ENCODE measurements around the gene CD14. TPM values are rescaled to one million over a fixed set of nuclear protein-coding genes. Genes with fewer than 3 reads are reported as not detected.

CD14 gene
- total RNA-seq, 1 experiment from 2014 or later = 0.63 TPM

DNA sequence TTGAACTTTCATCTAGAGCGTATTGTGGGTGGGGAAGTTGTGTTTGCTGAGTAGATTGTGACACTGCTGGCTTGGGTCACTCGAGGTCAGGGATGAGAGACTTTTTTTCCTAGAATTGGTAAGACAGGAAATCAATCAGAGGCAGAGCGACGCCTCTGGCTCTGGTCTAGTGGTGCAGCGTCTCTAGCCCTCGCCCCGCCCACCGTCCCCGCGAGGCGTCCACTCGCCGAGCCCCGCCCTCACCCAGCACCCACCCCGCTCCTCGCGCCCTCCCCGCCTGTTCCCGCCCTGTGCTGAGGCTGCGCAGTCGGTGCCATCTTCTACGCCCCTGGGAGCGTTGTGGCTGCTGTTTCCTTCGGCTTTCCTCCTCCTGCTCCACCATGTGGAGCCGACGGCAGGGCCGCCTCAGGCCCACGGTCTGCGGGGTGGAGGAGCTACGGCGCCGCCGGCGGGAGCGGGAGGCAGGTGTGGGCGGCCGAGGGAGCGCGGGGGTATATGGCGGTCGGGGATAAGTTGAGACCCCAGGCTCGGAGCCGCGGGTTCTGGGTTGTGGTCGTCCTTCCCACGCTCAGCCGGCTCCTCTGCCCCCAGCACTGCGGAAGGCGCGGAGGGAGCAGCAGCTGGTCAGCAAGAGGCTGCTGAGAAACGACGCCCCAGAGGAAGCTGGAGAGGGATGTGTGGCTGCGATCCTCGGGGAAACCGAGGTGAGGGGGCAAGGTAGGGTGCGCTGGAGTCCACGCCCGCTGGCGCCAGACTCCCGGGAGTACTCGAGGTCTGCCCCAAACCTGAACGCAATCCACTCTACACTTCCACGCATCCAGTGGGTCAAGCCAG is 6.4 kb upstream of the CD14 start, which contains the start of gene TMCO6 (continued):
- TF ChIP-seq GRHL2 (CRISPR knock-in tag; IDR thresholded peaks at IDR 0.05; ENCODE audit: insufficient replicate concordance, severe bottlenecking) (no peak), ESRRA (CRISPR knock-in tag; IDR thresholded peaks at IDR 0.05; ENCODE audit: borderline replicate concordance) (no peak), PRRX2 (CRISPR knock-in tag; IDR thresholded peaks at IDR 0.05) (no peak), MYBL2 (CRISPR knock-in tag; IDR thresholded peaks at IDR 0.05) (peak; percentile 45; the same call in 1 of the 2 replicates), NFATC4 (CRISPR knock-in tag; IDR thresholded peaks at IDR 0.05) (no peak), ZNF671 (CRISPR knock-in tag; IDR thresholded peaks at IDR 0.05) (no peak), ZNF138 (CRISPR knock-in tag; conservative IDR thresholded peaks at IDR 0.05) (no peak; the same call in 1 of the 2 replicates), NR3C1 (CRISPR knock-in tag; conservative IDR thresholded peaks at IDR 0.05; ENCODE audit: low read depth) (no peak), TP53 (CRISPR knock-in tag; IDR thresholded peaks at IDR 0.05) (0 out of 2 replicates have a peak, but pooled peaks have one; percentile 88), GTF2I (CRISPR knock-in tag; conservative IDR thresholded peaks at IDR 0.05) (no peak), NFE2L1 (CRISPR knock-in tag; IDR thresholded peaks at IDR 0.05) (0 out of 2 replicates have a peak, but pooled peaks have one; percentile 16), ZNF423 (CRISPR knock-in tag; IDR thresholded peaks at IDR 0.05) (no peak), JUN (CRISPR knock-in tag; IDR thresholded peaks at IDR 0.05) (peak; percentile 73; the same call in 1 of the 2 replicates), ZNF121 (CRISPR knock-in tag; IDR thresholded peaks at IDR 0.05) (no peak), ZNF219 (CRISPR knock-in tag; IDR thresholded peaks at IDR 0.05; ENCODE audit: borderline replicate concordance) (no peak), NFYB (CRISPR knock-in tag; conservative IDR thresholded peaks at IDR 0.05; ENCODE audit: low read depth) (no peak), SP1 (CRISPR knock-in tag; conservative IDR thresholded peaks at IDR 0.05) (peak; percentile 72), FOXK1 (CRISPR knock-in tag; IDR thresholded peaks at IDR 0.05) (peak; percentile 77), SOX15 (CRISPR knock-in tag; IDR thresholded peaks at IDR 0.05) (no peak), KAT7 (CRISPR knock-in tag; IDR thresholded peaks at IDR 0.05; ENCODE audit: borderline replicate concordance) (no peak), TEAD4 (CRISPR knock-in tag; IDR thresholded peaks at IDR 0.05) (no peak)
- TF ChIP-seq, protein P1, sequence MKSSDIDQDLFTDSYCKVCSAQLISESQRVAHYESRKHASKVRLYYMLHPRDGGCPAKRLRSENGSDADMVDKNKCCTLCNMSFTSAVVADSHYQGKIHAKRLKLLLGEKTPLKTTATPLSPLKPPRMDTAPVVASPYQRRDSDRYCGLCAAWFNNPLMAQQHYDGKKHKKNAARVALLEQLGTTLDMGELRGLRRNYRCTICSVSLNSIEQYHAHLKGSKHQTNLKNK (CRISPR knock-in tag; IDR thresholded peaks at IDR 0.05) = no peak
- TF ChIP-seq, protein P2, sequence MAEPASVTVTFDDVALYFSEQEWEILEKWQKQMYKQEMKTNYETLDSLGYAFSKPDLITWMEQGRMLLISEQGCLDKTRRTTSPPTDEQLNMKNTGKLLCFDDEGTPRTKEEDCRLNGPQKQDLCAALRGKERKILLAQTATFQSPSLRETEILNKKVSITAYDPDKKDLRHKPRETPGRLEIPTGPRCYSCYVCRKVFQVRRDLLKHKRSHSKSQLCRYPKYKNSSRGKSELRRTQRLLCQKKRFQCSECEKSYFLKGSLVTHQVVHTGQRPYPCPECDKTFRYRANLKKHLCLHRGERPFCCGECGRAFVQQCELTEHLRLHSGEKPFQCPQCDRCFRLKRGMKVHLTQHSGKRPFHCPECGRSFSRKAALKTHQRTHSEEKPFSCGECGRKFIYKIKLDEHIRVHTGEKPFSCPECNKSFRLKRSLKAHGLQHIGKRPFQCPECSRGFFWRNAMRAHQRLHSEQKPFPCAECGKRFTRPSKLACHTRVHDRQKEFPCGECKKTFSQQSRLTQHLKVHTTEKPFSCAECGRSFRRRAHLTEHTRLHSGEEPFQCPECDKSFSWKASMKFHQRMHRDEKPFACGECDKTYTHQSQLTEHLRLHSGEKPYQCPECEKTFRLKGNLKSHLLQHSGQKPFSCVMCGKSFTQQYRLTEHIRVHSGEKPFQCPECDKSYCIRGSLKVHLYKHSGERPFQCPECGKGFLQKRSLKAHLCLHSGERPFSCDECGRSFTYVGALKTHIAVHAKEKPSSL (CRISPR knock-in tag; conservative IDR thresholded peaks at IDR 0.05) = no peak
- TF ChIP-seq, protein P3, sequence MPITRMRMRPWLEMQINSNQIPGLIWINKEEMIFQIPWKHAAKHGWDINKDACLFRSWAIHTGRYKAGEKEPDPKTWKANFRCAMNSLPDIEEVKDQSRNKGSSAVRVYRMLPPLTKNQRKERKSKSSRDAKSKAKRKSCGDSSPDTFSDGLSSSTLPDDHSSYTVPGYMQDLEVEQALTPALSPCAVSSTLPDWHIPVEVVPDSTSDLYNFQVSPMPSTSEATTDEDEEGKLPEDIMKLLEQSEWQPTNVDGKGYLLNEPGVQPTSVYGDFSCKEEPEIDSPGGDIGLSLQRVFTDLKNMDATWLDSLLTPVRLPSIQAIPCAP (CRISPR knock-in tag; IDR thresholded peaks at IDR 0.05) = no peak
- TF ChIP-seq, protein P4, sequence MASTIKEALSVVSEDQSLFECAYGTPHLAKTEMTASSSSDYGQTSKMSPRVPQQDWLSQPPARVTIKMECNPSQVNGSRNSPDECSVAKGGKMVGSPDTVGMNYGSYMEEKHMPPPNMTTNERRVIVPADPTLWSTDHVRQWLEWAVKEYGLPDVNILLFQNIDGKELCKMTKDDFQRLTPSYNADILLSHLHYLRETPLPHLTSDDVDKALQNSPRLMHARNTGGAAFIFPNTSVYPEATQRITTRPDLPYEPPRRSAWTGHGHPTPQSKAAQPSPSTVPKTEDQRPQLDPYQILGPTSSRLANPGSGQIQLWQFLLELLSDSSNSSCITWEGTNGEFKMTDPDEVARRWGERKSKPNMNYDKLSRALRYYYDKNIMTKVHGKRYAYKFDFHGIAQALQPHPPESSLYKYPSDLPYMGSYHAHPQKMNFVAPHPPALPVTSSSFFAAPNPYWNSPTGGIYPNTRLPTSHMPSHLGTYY (CRISPR knock-in tag; IDR thresholded peaks at IDR 0.05) = no peak
- TF ChIP-seq, protein P5, sequence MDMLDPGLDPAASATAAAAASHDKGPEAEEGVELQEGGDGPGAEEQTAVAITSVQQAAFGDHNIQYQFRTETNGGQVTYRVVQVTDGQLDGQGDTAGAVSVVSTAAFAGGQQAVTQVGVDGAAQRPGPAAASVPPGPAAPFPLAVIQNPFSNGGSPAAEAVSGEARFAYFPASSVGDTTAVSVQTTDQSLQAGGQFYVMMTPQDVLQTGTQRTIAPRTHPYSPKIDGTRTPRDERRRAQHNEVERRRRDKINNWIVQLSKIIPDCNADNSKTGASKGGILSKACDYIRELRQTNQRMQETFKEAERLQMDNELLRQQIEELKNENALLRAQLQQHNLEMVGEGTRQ (CRISPR knock-in tag; IDR thresholded peaks at IDR 0.05) = no peak
- TF ChIP-seq, protein P6, sequence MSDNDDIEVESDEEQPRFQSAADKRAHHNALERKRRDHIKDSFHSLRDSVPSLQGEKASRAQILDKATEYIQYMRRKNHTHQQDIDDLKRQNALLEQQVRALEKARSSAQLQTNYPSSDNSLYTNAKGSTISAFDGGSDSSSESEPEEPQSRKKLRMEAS (CRISPR knock-in tag; IDR thresholded peaks at IDR 0.05) = peak; percentile 86
- TF ChIP-seq, protein P7, sequence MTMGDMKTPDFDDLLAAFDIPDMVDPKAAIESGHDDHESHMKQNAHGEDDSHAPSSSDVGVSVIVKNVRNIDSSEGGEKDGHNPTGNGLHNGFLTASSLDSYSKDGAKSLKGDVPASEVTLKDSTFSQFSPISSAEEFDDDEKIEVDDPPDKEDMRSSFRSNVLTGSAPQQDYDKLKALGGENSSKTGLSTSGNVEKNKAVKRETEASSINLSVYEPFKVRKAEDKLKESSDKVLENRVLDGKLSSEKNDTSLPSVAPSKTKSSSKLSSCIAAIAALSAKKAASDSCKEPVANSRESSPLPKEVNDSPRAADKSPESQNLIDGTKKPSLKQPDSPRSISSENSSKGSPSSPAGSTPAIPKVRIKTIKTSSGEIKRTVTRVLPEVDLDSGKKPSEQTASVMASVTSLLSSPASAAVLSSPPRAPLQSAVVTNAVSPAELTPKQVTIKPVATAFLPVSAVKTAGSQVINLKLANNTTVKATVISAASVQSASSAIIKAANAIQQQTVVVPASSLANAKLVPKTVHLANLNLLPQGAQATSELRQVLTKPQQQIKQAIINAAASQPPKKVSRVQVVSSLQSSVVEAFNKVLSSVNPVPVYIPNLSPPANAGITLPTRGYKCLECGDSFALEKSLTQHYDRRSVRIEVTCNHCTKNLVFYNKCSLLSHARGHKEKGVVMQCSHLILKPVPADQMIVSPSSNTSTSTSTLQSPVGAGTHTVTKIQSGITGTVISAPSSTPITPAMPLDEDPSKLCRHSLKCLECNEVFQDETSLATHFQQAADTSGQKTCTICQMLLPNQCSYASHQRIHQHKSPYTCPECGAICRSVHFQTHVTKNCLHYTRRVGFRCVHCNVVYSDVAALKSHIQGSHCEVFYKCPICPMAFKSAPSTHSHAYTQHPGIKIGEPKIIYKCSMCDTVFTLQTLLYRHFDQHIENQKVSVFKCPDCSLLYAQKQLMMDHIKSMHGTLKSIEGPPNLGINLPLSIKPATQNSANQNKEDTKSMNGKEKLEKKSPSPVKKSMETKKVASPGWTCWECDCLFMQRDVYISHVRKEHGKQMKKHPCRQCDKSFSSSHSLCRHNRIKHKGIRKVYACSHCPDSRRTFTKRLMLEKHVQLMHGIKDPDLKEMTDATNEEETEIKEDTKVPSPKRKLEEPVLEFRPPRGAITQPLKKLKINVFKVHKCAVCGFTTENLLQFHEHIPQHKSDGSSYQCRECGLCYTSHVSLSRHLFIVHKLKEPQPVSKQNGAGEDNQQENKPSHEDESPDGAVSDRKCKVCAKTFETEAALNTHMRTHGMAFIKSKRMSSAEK (CRISPR knock-in tag; IDR thresholded peaks at IDR 0.05; ENCODE audit: borderline replicate concordance) = no peak
- TF ChIP-seq, protein P8, sequence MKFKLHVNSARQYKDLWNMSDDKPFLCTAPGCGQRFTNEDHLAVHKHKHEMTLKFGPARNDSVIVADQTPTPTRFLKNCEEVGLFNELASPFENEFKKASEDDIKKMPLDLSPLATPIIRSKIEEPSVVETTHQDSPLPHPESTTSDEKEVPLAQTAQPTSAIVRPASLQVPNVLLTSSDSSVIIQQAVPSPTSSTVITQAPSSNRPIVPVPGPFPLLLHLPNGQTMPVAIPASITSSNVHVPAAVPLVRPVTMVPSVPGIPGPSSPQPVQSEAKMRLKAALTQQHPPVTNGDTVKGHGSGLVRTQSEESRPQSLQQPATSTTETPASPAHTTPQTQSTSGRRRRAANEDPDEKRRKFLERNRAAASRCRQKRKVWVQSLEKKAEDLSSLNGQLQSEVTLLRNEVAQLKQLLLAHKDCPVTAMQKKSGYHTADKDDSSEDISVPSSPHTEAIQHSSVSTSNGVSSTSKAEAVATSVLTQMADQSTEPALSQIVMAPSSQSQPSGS (CRISPR knock-in tag; IDR thresholded peaks at IDR 0.05; ENCODE audit: borderline replicate concordance, low read depth) = no peak

All from WTC11 (cell line).